Kidney epithelial cell (primary cell): Measurements from ENCODE around the gene DYRK1B. TPM values are rescaled to one million over a fixed set of nuclear protein-coding genes. Genes with fewer than 3 reads are reported as not detected.
"Not testable (repeated sequence)": the region's sequence is repeated elsewhere in the genome, so short reads cannot be mapped to it uniquely, and the experiment has no call there.

Source experiments
- DNase-seq: peaks from one replicate; pipeline ENCODE4 v3.0.0-alpha.2; 2010; ENCODE audit warnings: low read depth
- H3K27me3 ChIP-seq: 2 replicates; pipeline ENCODE4 v1.6.0; 2011; ENCODE audit warnings: low read length; ENCODE audit not compliant: control insufficient read depth, insufficient read depth
- H3K36me3 ChIP-seq: 2 replicates; pipeline ENCODE4 v1.5.1; 2011; ENCODE audit warnings: low read length; ENCODE audit not compliant: control insufficient read depth, insufficient read depth
- H3K4me3 ChIP-seq: 2 replicates; pipeline ENCODE4 v1.5.1; 2011; ENCODE audit warnings: low read depth, mild to moderate bottlenecking, control low read depth, low read length
- CTCF ChIP-seq: IDR thresholded peaks from 2 replicates; pipeline ENCODE4 v1.5.1; 2011; ENCODE audit warnings: mild to moderate bottlenecking, moderate library complexity, low read length, control low read depth, inconsistent platforms; ENCODE audit not compliant: insufficient read depth, poor library complexity, severe bottlenecking
- total RNA-seq: library from RNA; depleted of rRNA; stranded (reverse); fragments of >200 nt; gene quantifications from 2 replicates; pipeline ENCODE4 v1.2.3, GENCODE V29; 2015

Gene DYRK1B
- total RNA-seq: 19.3 and 26.6 TPM in 2 replicates

GRCh38 chr19:39833464-39834286 is at the start of gene DYRK1B:
Gene DYRK1B (minus strand): TSS chr19:39834162. CDS start chr19:39831867, 2,295 bp downstream.
- H3K4me3 ChIP-seq: peak within 1 kb of the TSS; percentile 82
- peaks cover 4% of the 10 kb centered on the region for H3K36me3 ChIP-seq
- peak; percentile 91 for DNase-seq
- no peak for TF ChIP-seq CTCF
- no peaks in the 10 kb centered on the region for H3K27me3 ChIP-seq

GRCh38 chr19:39882645-39883044 is 48.7 kb upstream of the DYRK1B start:
- H3K36me3 ChIP-seq, H3K4me3 ChIP-seq, DNase-seq, H3K27me3 ChIP-seq: not testable (repeated sequence)

- H3K27me3 ChIP-seq, H3K36me3 ChIP-seq, H3K4me3 ChIP-seq, DNase-seq: not testable (repeated sequence)
- TF ChIP-seq CTCF: peak; percentile 54
Measured at GRCh38 chr19:39881495-39882110, 47.6 kb upstream of the DYRK1B start.

- not testable (repeated sequence) for DNase-seq, H3K27me3 ChIP-seq, H3K4me3 ChIP-seq, H3K36me3 ChIP-seq
Measured at GRCh38 chr19:39880241-39880640, 46.3 kb upstream of the DYRK1B start.

GRCh38 chr19:39879796-39880195 is 45.8 kb upstream of the DYRK1B start:
- not testable (repeated sequence) for DNase-seq, H3K4me3 ChIP-seq, H3K36me3 ChIP-seq, H3K27me3 ChIP-seq

GRCh38 chr19:39878866-39879265 is 44.9 kb upstream of the DYRK1B start:
- not testable (repeated sequence) for H3K27me3 ChIP-seq, DNase-seq, H3K4me3 ChIP-seq, H3K36me3 ChIP-seq

GRCh38 chr19:39878398-39878797 is 44.4 kb upstream of the DYRK1B start:
- DNase-seq: no peak
- Histone ChIP-seq H3K27me3 (no peaks in the 10 kb centered on the region), H3K36me3 (no peaks in the 10 kb centered on the region), H3K4me3 (no peak overlapping the region)
- TF ChIP-seq CTCF: no peak

- not testable (repeated sequence) for H3K27me3 ChIP-seq, DNase-seq, H3K36me3 ChIP-seq, H3K4me3 ChIP-seq
Measured at GRCh38 chr19:39877982-39878381, 44.0 kb upstream of the DYRK1B start.

- H3K4me3 ChIP-seq, H3K27me3 ChIP-seq, H3K36me3 ChIP-seq, DNase-seq: not testable (repeated sequence)
Measured at GRCh38 chr19:39877488-39877887, 43.5 kb upstream of the DYRK1B start.

- not testable (repeated sequence) for H3K36me3 ChIP-seq, H3K27me3 ChIP-seq, DNase-seq, H3K4me3 ChIP-seq
Measured at GRCh38 chr19:39876486-39876885, 42.5 kb upstream of the DYRK1B start.

- not testable (repeated sequence) for H3K4me3 ChIP-seq, DNase-seq, H3K27me3 ChIP-seq, H3K36me3 ChIP-seq
Measured at GRCh38 chr19:39875401-39875864, 41.5 kb upstream of the DYRK1B start.
